ENCODE data around the gene RALGDS.
"Not testable (repeated sequence)": the region's sequence is repeated elsewhere in the genome, so short reads cannot be mapped to it uniquely, and the experiment has no call there.

RALGDS gene

GRCh38 chr9:133067006-133067405 is 54.0 kb downstream of the RALGDS start:
- Histone ChIP-seq H3K27me3 (ENCODE audit: control insufficient read depth, insufficient read depth, low read length) (no peaks in the 10 kb centered on the region), H3K4me3 (ENCODE audit: low read length) (no peak overlapping the region), H3K9ac (ENCODE audit: low read length) (no peak overlapping the region), H3K9me3 (ENCODE audit: control insufficient read depth, low read length) (no peaks in the 10 kb centered on the region), H3K36me3 (ENCODE audit: control insufficient read depth, insufficient read depth, low read length) (no peaks in the 10 kb centered on the region), H3K4me1 (ENCODE audit: control insufficient read depth, insufficient read depth, low read length) (no peaks in the 10 kb centered on the region)

GRCh38 chr9:133066181-133066983 is 54.7 kb downstream of the RALGDS start:
- H3K9me3 ChIP-seq (ENCODE audit: control insufficient read depth, low read length) = no peaks in the 10 kb centered on the region
- H3K27me3 ChIP-seq (ENCODE audit: control insufficient read depth, insufficient read depth, low read length) = no peaks in the 10 kb centered on the region
- H3K9ac ChIP-seq (ENCODE audit: low read length) = no peak overlapping the region
- H3K36me3 ChIP-seq (ENCODE audit: control insufficient read depth, insufficient read depth, low read length) = no peaks in the 10 kb centered on the region
- no peaks in the 10 kb centered on the region for H3K4me1 ChIP-seq (ENCODE audit: control insufficient read depth, insufficient read depth, low read length)
- no peak overlapping the region for H3K4me3 ChIP-seq (ENCODE audit: low read length)

GRCh38 chr9:133065070-133065388 is 56.0 kb downstream of the RALGDS start:
- Histone ChIP-seq H3K9me3 (ENCODE audit: control insufficient read depth, low read length) (no peaks in the 10 kb centered on the region), H3K4me3 (ENCODE audit: low read length) (no peak overlapping the region), H3K4me1 (ENCODE audit: control insufficient read depth, insufficient read depth, low read length) (no peaks in the 10 kb centered on the region), H3K27me3 (ENCODE audit: control insufficient read depth, insufficient read depth, low read length) (no peaks in the 10 kb centered on the region), H3K36me3 (ENCODE audit: control insufficient read depth, insufficient read depth, low read length) (no peaks in the 10 kb centered on the region), H3K9ac (ENCODE audit: low read length) (no peak overlapping the region)

- Histone ChIP-seq H3K36me3 (ENCODE audit: control insufficient read depth, insufficient read depth, low read length) (no peaks in the 10 kb centered on the region), H3K4me1 (ENCODE audit: control insufficient read depth, insufficient read depth, low read length) (no peaks in the 10 kb centered on the region), H3K9ac (ENCODE audit: low read length) (no peak overlapping the region), H3K9me3 (ENCODE audit: control insufficient read depth, low read length) (no peaks in the 10 kb centered on the region), H3K27me3 (ENCODE audit: control insufficient read depth, insufficient read depth, low read length) (no peaks in the 10 kb centered on the region), H3K4me3 (ENCODE audit: low read length) (no peak overlapping the region)
Measured at GRCh38 chr9:133064241-133065069, 56.6 kb downstream of the RALGDS start.

GRCh38 chr9:133063500-133064231 is 57.4 kb downstream of the RALGDS start:
- H3K9ac ChIP-seq (ENCODE audit: low read length) = no peak overlapping the region
- no peak overlapping the region for H3K4me3 ChIP-seq (ENCODE audit: low read length)
- H3K9me3 ChIP-seq (ENCODE audit: control insufficient read depth, low read length) = no peaks in the 10 kb centered on the region
- no peaks in the 10 kb centered on the region for H3K36me3 ChIP-seq (ENCODE audit: control insufficient read depth, insufficient read depth, low read length)
- H3K27me3 ChIP-seq (ENCODE audit: control insufficient read depth, insufficient read depth, low read length) = no peaks in the 10 kb centered on the region
- no peaks in the 10 kb centered on the region for H3K4me1 ChIP-seq (ENCODE audit: control insufficient read depth, insufficient read depth, low read length)

- no peaks in the 10 kb centered on the region for H3K4me1 ChIP-seq (ENCODE audit: control insufficient read depth, insufficient read depth, low read length)
- H3K9me3 ChIP-seq (ENCODE audit: control insufficient read depth, low read length) = no peaks in the 10 kb centered on the region
- H3K9ac ChIP-seq (ENCODE audit: low read length) = no peak overlapping the region
- H3K27me3 ChIP-seq (ENCODE audit: control insufficient read depth, insufficient read depth, low read length) = no peaks in the 10 kb centered on the region
- no peaks in the 10 kb centered on the region for H3K36me3 ChIP-seq (ENCODE audit: control insufficient read depth, insufficient read depth, low read length)
- H3K4me3 ChIP-seq (ENCODE audit: low read length) = no peak overlapping the region
Measured at GRCh38 chr9:133063159-133063499, 57.9 kb downstream of the RALGDS start.

- H3K27me3 ChIP-seq (ENCODE audit: control insufficient read depth, insufficient read depth, low read length); H3K9ac ChIP-seq (ENCODE audit: low read length); H3K9me3 ChIP-seq (ENCODE audit: control insufficient read depth, low read length); H3K4me3 ChIP-seq (ENCODE audit: low read length); H3K4me1 ChIP-seq (ENCODE audit: control insufficient read depth, insufficient read depth, low read length); H3K36me3 ChIP-seq (ENCODE audit: control insufficient read depth, insufficient read depth, low read length): not testable (repeated sequence)
Measured at GRCh38 chr9:133062569-133062968, 58.5 kb downstream of the RALGDS start.

- not testable (repeated sequence) for H3K27me3 ChIP-seq (ENCODE audit: control insufficient read depth, insufficient read depth, low read length); H3K36me3 ChIP-seq (ENCODE audit: control insufficient read depth, insufficient read depth, low read length); H3K9me3 ChIP-seq (ENCODE audit: control insufficient read depth, low read length); H3K9ac ChIP-seq (ENCODE audit: low read length); H3K4me3 ChIP-seq (ENCODE audit: low read length); H3K4me1 ChIP-seq (ENCODE audit: control insufficient read depth, insufficient read depth, low read length)
Measured at GRCh38 chr9:133061764-133062145, 59.3 kb downstream of the RALGDS start, which contains the start of gene CEL. TSS of gene CEL (plus strand) at chr9:133061981. CDS start at chr9:133062003, 22 bp downstream.

- H3K9me3 ChIP-seq (ENCODE audit: control insufficient read depth, low read length); H3K4me1 ChIP-seq (ENCODE audit: control insufficient read depth, insufficient read depth, low read length); H3K4me3 ChIP-seq (ENCODE audit: low read length); H3K36me3 ChIP-seq (ENCODE audit: control insufficient read depth, insufficient read depth, low read length); H3K9ac ChIP-seq (ENCODE audit: low read length); H3K27me3 ChIP-seq (ENCODE audit: control insufficient read depth, insufficient read depth, low read length): not testable (repeated sequence)
Measured at GRCh38 chr9:133061019-133061763, 59.8 kb downstream of the RALGDS start.

GRCh38 chr9:133060417-133060841 is 60.6 kb downstream of the RALGDS start:
- peaks cover 7% of the 10 kb centered on the region for H3K36me3 ChIP-seq (ENCODE audit: control insufficient read depth, insufficient read depth, low read length)
- H3K9ac ChIP-seq (ENCODE audit: low read length) = no peak overlapping the region
- no peaks in the 10 kb centered on the region for H3K27me3 ChIP-seq (ENCODE audit: control insufficient read depth, insufficient read depth, low read length)
- no peak overlapping the region for H3K4me3 ChIP-seq (ENCODE audit: low read length)
- H3K4me1 ChIP-seq (ENCODE audit: control insufficient read depth, insufficient read depth, low read length) = no peaks in the 10 kb centered on the region
- no peaks in the 10 kb centered on the region for H3K9me3 ChIP-seq (ENCODE audit: control insufficient read depth, low read length)

- no peak overlapping the region for H3K9ac ChIP-seq (ENCODE audit: low read length)
- no peaks in the 10 kb centered on the region for H3K27me3 ChIP-seq (ENCODE audit: control insufficient read depth, insufficient read depth, low read length)
- H3K4me1 ChIP-seq (ENCODE audit: control insufficient read depth, insufficient read depth, low read length) = no peaks in the 10 kb centered on the region
- H3K9me3 ChIP-seq (ENCODE audit: control insufficient read depth, low read length) = no peaks in the 10 kb centered on the region
- peaks cover 16% of the 10 kb centered on the region for H3K36me3 ChIP-seq (ENCODE audit: control insufficient read depth, insufficient read depth, low read length)
- no peak overlapping the region for H3K4me3 ChIP-seq (ENCODE audit: low read length)
Measured at GRCh38 chr9:133059623-133060022, 61.4 kb downstream of the RALGDS start.
